SK-N-MC (cell line): ENCODE measurements around the gene SASH3.

Source experiments
- DNase-seq: peaks from one replicate; pipeline ENCODE4 v3.0.0-alpha.2; 2011; ENCODE audit warnings: low read depth, low spot score
- H3K27ac ChIP-seq: fragments of 200-600 bp; sonication (generic); 2 replicates; pipeline ENCODE4 v1.5.1; 2016; ENCODE audit warnings: mixed run types
- H3K36me3 ChIP-seq: fragments of 200-600 bp; sonication (generic); 2 replicates; pipeline ENCODE4 v1.6.1; 2017; ENCODE audit warnings: antibody characterized with exemption, low read length, mixed read lengths; ENCODE audit not compliant: insufficient read depth
- H3K4me3 ChIP-seq: fragments of 200-600 bp; sonication (generic); 2 replicates; pipeline ENCODE4 v1.5.1; 2016
- H3K9ac ChIP-seq: fragments of 200-600 bp; sonication (generic); 2 replicates; pipeline ENCODE4 v1.8.0; 2017; ENCODE audit warnings: mixed run types, mixed read lengths; ENCODE audit not compliant: insufficient read length
- H3K9me3 ChIP-seq: fragments of 200-600 bp; sonication (generic); 2 replicates; pipeline ENCODE4 v1.6.1; 2017; ENCODE audit warnings: low read depth, mild to moderate bottlenecking, antibody characterized with exemption, low read length, moderate library complexity, mixed read lengths
- EZH2 ChIP-seq: fragments of 200-600 bp; sonication (generic); IDR thresholded peaks from one replicate; pipeline ENCODE4 v1.6.1; 2017; ENCODE audit warnings: antibody characterized with exemption
- FOXP2 ChIP-seq: optimal IDR thresholded peaks from 2 replicates; pipeline ENCODE3; 2011; ENCODE audit warnings: mild to moderate bottlenecking, moderate library complexity; ENCODE audit not compliant: insufficient read depth; ENCODE audit errors: extremely low read length, control extremely low read depth
- POLR2AphosphoS5 ChIP-seq: IDR thresholded peaks from 2 replicates; pipeline ENCODE4 v1.6.1; 2012; ENCODE audit warnings: mild to moderate bottlenecking, low read depth, low read length, borderline replicate concordance

The SASH3 gene

DNA sequence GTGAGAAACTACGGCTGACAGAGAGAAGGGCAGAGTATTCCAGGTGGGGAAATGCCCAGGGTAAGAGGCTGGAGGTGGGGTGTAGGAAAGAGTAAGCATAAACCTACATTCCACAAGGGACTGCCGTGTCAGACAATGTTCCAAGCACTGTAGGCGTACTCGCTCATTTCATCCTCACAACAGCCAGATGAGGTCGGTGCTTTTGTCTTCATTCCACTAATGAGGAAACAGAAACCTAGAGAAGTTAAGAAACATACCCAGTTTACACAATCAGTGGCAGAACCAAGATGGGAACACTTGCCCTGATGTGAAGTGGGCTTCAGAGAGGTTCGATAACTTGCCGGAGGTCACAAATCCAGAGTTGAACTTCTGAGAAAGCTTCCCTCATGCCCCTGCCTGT is 4.6 kb downstream of the SASH3 start:
- no peaks in the 10 kb centered on the region for H3K9me3 ChIP-seq
- DNase-seq: no peak
- H3K36me3 ChIP-seq: no peaks in the 10 kb centered on the region
- H3K9ac ChIP-seq: no peak overlapping the region
- no peak for TF ChIP-seq EZH2
- no peak for TF ChIP-seq FOXP2
- TF ChIP-seq POLR2AphosphoS5: no peak
- no peak overlapping the region for H3K4me3 ChIP-seq
- H3K27ac ChIP-seq: no peak overlapping the region

GRCh38 chrX:129785160-129785947 is 5.6 kb downstream of the SASH3 start:
- Histone ChIP-seq H3K9me3 (no peaks in the 10 kb centered on the region), H3K27ac (no peak overlapping the region), H3K9ac (no peak overlapping the region), H3K4me3 (no peak overlapping the region), H3K36me3 (no peaks in the 10 kb centered on the region)
- TF ChIP-seq POLR2AphosphoS5: no peak
- TF ChIP-seq FOXP2: no peak
- TF ChIP-seq EZH2: no peak
- DNase-seq: no peak

DNA sequence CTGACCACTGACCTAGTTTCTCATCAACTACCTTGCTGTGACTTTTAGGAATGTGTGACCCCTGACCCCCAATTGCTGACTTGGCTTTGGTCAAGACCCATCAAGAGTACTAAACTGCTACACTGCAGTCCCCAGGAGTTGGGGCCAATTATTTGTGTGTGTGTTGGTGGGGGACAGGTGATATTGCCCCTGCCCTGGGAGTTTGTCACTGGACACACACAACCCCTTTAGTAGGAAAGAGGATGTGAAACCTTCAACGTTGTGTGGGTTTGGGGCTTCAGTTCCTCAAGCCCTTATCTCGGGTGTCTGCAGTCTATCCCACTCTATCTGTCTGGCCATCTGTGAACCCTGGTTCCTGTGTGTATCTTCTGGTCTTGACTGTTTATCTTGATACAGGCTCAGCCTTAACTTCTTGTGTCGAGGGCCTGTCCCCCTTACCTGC is 6.5 kb downstream of the SASH3 start:
- no peak for DNase-seq
- no peak overlapping the region for H3K4me3 ChIP-seq
- H3K27ac ChIP-seq: no peak overlapping the region
- no peak for TF ChIP-seq EZH2
- no peak for TF ChIP-seq FOXP2
- no peak for TF ChIP-seq POLR2AphosphoS5
- H3K36me3 ChIP-seq: no peaks in the 10 kb centered on the region
- H3K9me3 ChIP-seq: no peaks in the 10 kb centered on the region
- H3K9ac ChIP-seq: no peak overlapping the region

DNA sequence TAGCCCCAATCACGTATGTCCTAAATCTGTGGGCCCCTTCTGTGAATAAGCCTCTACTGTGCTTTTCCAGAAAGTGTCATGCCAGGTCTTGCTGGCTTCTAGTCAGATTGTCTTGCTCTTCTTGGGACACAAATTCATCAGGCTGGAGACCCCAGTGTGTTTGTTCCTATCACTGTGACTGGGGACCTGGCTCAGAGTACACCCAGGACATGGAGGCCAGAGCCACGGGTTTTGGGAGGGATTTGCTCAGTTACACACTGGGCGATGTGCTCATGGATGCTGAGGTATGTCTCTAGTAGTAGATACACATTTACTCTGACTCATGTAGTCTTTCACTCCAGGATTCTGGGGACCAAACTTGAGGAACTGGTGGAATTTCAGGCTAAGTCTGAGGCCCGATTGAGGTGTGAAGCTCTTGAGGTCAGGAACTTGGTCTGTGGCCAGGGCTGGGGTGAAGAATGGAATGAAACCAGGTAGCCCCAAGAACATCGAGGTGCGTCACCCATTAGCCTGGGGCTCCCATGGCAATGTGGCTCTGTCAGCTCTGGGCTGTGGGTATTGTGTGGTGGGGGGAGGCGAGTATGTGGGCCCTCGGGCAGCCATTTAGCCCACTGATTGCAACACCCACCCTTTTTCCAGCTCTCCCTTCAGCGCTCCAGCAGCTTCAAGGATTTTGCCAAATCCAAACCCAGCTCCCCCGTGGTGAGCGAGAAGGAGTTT is 7.7 kb downstream of the SASH3 start:
- Histone ChIP-seq H3K9ac (no peak overlapping the region), H3K27ac (no peak overlapping the region), H3K4me3 (no peak overlapping the region), H3K9me3 (no peaks in the 10 kb centered on the region), H3K36me3 (no peaks in the 10 kb centered on the region)
- DNase-seq: no peak
- TF ChIP-seq EZH2: no peak
- TF ChIP-seq FOXP2: no peak
- TF ChIP-seq POLR2AphosphoS5: no peak

DNA sequence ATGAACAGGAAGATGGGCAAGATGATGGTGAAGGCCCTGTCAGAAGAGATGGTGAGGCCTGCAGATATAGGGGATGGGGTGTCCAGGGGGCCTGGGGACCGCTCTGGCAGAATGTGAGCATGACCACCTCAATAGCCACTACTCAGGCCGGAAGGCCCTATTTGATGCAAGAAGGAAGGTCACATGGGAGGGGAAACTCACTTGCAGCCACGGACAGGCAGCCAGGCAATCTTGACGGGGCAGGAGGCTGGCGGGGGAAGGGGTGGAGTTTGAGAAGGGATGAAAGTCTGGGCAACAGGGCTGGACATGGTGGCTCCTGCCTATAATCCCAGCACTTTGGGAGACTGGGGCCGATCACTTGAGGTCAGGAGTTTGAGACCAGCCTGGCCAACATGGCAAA is 8.8 kb downstream of the SASH3 start:
- no peak for DNase-seq
- no peak for TF ChIP-seq FOXP2
- no peak for TF ChIP-seq POLR2AphosphoS5
- no peak for TF ChIP-seq EZH2
- Histone ChIP-seq H3K9me3 (no peaks in the 10 kb centered on the region), H3K9ac (no peak overlapping the region), H3K36me3 (no peaks in the 10 kb centered on the region), H3K4me3 (no peak overlapping the region), H3K27ac (no peak overlapping the region)

GRCh38 chrX:129790146-129790545 is 10.4 kb downstream of the SASH3 start:
- Histone ChIP-seq H3K9ac (no peak overlapping the region), H3K27ac (no peak overlapping the region), H3K9me3 (no peaks in the 10 kb centered on the region), H3K36me3 (no peaks in the 10 kb centered on the region), H3K4me3 (no peak overlapping the region)
- TF ChIP-seq POLR2AphosphoS5: no peak
- TF ChIP-seq EZH2: no peak
- TF ChIP-seq FOXP2: no peak
- DNase-seq: no peak

DNA sequence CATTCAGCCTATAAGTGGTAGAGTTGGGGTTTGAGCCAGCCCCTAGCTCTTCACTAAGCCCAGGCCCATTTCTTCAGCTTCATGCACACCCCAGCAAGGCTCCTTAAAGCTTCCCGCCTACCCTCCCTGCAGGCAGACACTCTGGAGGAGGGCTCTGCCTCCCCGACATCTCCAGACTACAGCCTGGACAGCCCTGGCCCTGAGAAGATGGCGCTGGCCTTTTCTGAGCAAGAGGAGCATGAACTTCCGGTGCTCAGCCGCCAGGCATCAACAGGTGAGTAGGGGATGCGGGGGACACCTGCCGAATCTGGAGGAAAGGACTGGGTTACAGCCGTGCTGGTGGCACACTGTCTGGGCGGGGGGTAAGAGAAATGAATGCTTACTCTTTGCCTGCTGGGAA is 11.1 kb downstream of the SASH3 start:
- TF ChIP-seq EZH2 (no peak), FOXP2 (no peak), POLR2AphosphoS5 (no peak)
- no peaks in the 10 kb centered on the region for H3K36me3 ChIP-seq
- H3K9ac ChIP-seq: no peak overlapping the region
- no peak overlapping the region for H3K27ac ChIP-seq
- no peaks in the 10 kb centered on the region for H3K9me3 ChIP-seq
- no peak for DNase-seq
- no peak overlapping the region for H3K4me3 ChIP-seq

DNA sequence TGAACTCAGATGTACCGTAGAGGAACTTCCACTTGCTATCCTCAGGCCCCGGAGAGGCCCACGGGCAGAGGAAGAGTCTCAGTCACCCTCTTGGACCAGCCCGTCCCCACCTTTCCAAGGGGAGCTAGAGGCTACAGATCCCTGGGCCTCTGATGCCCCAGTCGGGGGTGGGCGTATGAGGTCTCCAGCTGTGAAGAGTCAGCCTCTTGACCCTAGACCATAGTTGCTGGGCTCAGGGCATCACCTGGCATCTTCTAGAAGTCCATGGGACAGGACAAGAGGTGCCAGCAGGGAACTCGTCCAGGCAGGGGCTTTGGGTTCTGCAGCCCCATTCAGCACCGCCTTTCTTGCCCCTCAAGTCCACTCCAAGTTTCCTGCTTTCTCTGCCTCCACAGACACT is 11.6 kb downstream of the SASH3 start:
- DNase-seq: no peak
- TF ChIP-seq EZH2: no peak
- no peak for TF ChIP-seq FOXP2
- TF ChIP-seq POLR2AphosphoS5: no peak
- no peaks in the 10 kb centered on the region for H3K36me3 ChIP-seq
- no peak overlapping the region for H3K27ac ChIP-seq
- H3K4me3 ChIP-seq: no peak overlapping the region
- H3K9ac ChIP-seq: no peak overlapping the region
- H3K9me3 ChIP-seq: no peaks in the 10 kb centered on the region

- no peak overlapping the region for H3K4me3 ChIP-seq
- H3K36me3 ChIP-seq: no peaks in the 10 kb centered on the region
- H3K27ac ChIP-seq: no peak overlapping the region
- no peak for DNase-seq
- TF ChIP-seq POLR2AphosphoS5 (no peak), EZH2 (no peak), FOXP2 (no peak)
- H3K9ac ChIP-seq: no peak overlapping the region
- no peaks in the 10 kb centered on the region for H3K9me3 ChIP-seq
Measured at GRCh38 chrX:129791961-129792570, 12.3 kb downstream of the SASH3 start.
